ENCODE data around the gene FAM241A.

- TF ChIP-seq CTCF (IDR thresholded peaks at IDR 0.05): no peak
- TF ChIP-seq POLR2A (IDR thresholded peaks at IDR 0.05): no peak
Measured at GRCh38 chr4:112152521-112152920, 7.3 kb downstream of the FAM241A start.

Data from body of pancreas (tissue), 4 donors.